IMR-90 (cell line): ENCODE measurements around the gene CALU. TPM values are rescaled to one million over a fixed set of nuclear protein-coding genes. Genes with fewer than 3 reads are reported as not detected.

Experiments used
- ATAC-seq: fragments of 200-7000 bp; cut with Tn5 transposase; 2 replicates; pipeline ENCODE4 v1.9.1; 2020; ENCODE audit warnings: low read depth, mild to moderate bottlenecking, moderate library complexity
- BruUV-seq: library from RNA; stranded (reverse); fragments of 400-500 nt; replicated peaks from 2 replicates; lab custom pipeline; 2021; lab: Mats Ljungman, UMichigan
- CTCF ChIA-PET: fragments of 300-600 bp; formaldehyde crosslinking; extraction: SDS; loops from one replicate; lab custom pipeline; 2021; ENCODE audit warnings: antibody characterized with exemption; lab: Yijun Ruan, JAX
- POLR2A ChIA-PET: fragments of 300-600 bp; sonication (Branson Sonifier 250); formaldehyde crosslinking; loops from one replicate; lab custom pipeline; 2022; ENCODE audit warnings: antibody characterized with exemption; ENCODE audit not compliant: unreplicated experiment; lab: Charles Lee
- DNase-seq: peaks from one replicate; pipeline ENCODE4 v3.0.0; 2013
- H2AFZ ChIP-seq: replicated peaks from 2 replicates; pipeline ENCODE3; 2013; ENCODE audit warnings: low read length, mild to moderate bottlenecking; ENCODE audit not compliant: poor library complexity
- H2AK5ac ChIP-seq: 2 replicates; pipeline ENCODE4 v1.6.1; 2013; ENCODE audit warnings: low read depth, low read length, inconsistent platforms
- H2AK9ac ChIP-seq: replicated peaks from 2 replicates; pipeline ENCODE3; 2013; ENCODE audit warnings: mild to moderate bottlenecking, low read depth, low read length, moderate library complexity; ENCODE audit not compliant: poor library complexity
- H2BK120ac ChIP-seq: 2 replicates; pipeline ENCODE4 v1.6.1; 2013; ENCODE audit warnings: low read depth, low read length, inconsistent platforms
- H2BK15ac ChIP-seq: 3 replicates; pipeline ENCODE4 v1.6.1; 2013; ENCODE audit warnings: low read depth, low read length, inconsistent platforms
- H2BK20ac ChIP-seq: 2 replicates; pipeline ENCODE4 v1.6.1; 2013; ENCODE audit warnings: low read depth, mild to moderate bottlenecking, inconsistent platforms, low read length, moderate library complexity
- H2BK5ac ChIP-seq: 2 replicates; pipeline ENCODE4 v1.6.1; 2013; ENCODE audit warnings: mild to moderate bottlenecking, low read depth, low read length, inconsistent platforms; ENCODE audit not compliant: poor library complexity, severe bottlenecking
- H3K14ac ChIP-seq: replicated peaks from 2 replicates; pipeline ENCODE4 v1.6.1; 2013; ENCODE audit warnings: low read depth, low read length, inconsistent platforms
- H3K18ac ChIP-seq: 2 replicates; pipeline ENCODE4 v1.6.1; 2013; ENCODE audit warnings: low read depth, low read length, control low read depth
- H3K23ac ChIP-seq: 2 replicates; pipeline ENCODE4 v1.6.1; 2013; ENCODE audit warnings: low read depth, low read length, inconsistent platforms
- H3K27ac ChIP-seq: 2 replicates; pipeline ENCODE4 v1.5.1; 2013; ENCODE audit warnings: mild to moderate bottlenecking, control low read depth, low read length; ENCODE audit not compliant: insufficient read depth
- H3K27me3 ChIP-seq: 2 replicates; pipeline ENCODE4 v1.6.1; 2013; ENCODE audit warnings: low read length; ENCODE audit not compliant: control insufficient read depth, insufficient read depth
- H3K36me3 ChIP-seq: 2 replicates; pipeline ENCODE4 v1.6.1; 2013; ENCODE audit warnings: low read length, mixed read lengths; ENCODE audit not compliant: control insufficient read depth, insufficient read depth
- H3K4ac ChIP-seq: 2 replicates; pipeline ENCODE4 v1.6.1; 2013; ENCODE audit warnings: low read depth, low read length, inconsistent platforms
- H3K4me1 ChIP-seq: 2 replicates; pipeline ENCODE4 v1.6.1; 2013; ENCODE audit warnings: low read length, mixed read lengths; ENCODE audit not compliant: control insufficient read depth, insufficient read depth
- H3K4me2 ChIP-seq: 2 replicates; pipeline ENCODE4 v1.6.1; 2013; ENCODE audit warnings: low read depth, mild to moderate bottlenecking, control low read depth, low read length, moderate library complexity
- H3K4me3 ChIP-seq: 2 replicates; pipeline ENCODE4 v1.5.1; 2013; ENCODE audit warnings: low read depth, mild to moderate bottlenecking, control low read depth, low read length, moderate library complexity; ENCODE audit not compliant: insufficient read depth
- H3K56ac ChIP-seq: 2 replicates; pipeline ENCODE4 v1.6.1; 2013; ENCODE audit warnings: low read length, inconsistent platforms; ENCODE audit not compliant: insufficient read depth; ENCODE audit errors: extremely low read depth
- H3K79me1 ChIP-seq, 2 experiments: 2 replicates each; pipeline ENCODE4 v1.6.1; 2013; ENCODE audit warnings: low read length in 2 of 2, inconsistent platforms in 1 of 2, low read depth in 1 of 2
- H3K9ac ChIP-seq: 2 replicates; pipeline ENCODE4 v1.6.1; 2013; ENCODE audit warnings: low read depth, low read length, control low read depth
- H3K9me1 ChIP-seq: 2 replicates; pipeline ENCODE4 v1.6.1; 2013; ENCODE audit warnings: low read length, inconsistent platforms; ENCODE audit not compliant: insufficient read depth
- H3K9me3 ChIP-seq: 2 replicates; pipeline ENCODE4 v1.6.1; 2013; ENCODE audit warnings: low read length; ENCODE audit not compliant: control insufficient read depth, insufficient read depth
- H4K20me1 ChIP-seq: 2 replicates; pipeline ENCODE4 v1.6.1; 2013; ENCODE audit warnings: low read length, inconsistent platforms; ENCODE audit not compliant: insufficient read depth
- H4K5ac ChIP-seq: 2 replicates; pipeline ENCODE4 v1.6.1; 2013; ENCODE audit warnings: mild to moderate bottlenecking, low read depth, low read length, control low read depth
- H4K8ac ChIP-seq, 2 experiments: 2 replicates each; pipeline ENCODE4 v1.6.1; 2013; ENCODE audit warnings: low read depth in 2 of 2, low read length in 2 of 2, control low read depth in 1 of 2, inconsistent platforms in 1 of 2
- H4K91ac ChIP-seq: 2 replicates; pipeline ENCODE4 v1.6.1; 2013; ENCODE audit warnings: low read depth, low read length, inconsistent platforms; ENCODE audit not compliant: insufficient read depth
- BHLHE40 ChIP-seq: fragments of 150-350 bp; IDR thresholded peaks from 2 replicates; pipeline ENCODE4 v1.6.1; 2016; ENCODE audit warnings: mild to moderate bottlenecking, low read depth, low read length
- CHD1 ChIP-seq: IDR thresholded peaks from 2 replicates; pipeline ENCODE4 v1.6.1; 2012; ENCODE audit warnings: low read depth, low read length, improper control_type of control experiment
- MAFK ChIP-seq: IDR thresholded peaks from 2 replicates; pipeline ENCODE4 v1.6.1; 2012; ENCODE audit warnings: low read depth, low read length, improper control_type of control experiment
- MAZ ChIP-seq: IDR thresholded peaks from 2 replicates; pipeline ENCODE4 v1.6.1; 2012; ENCODE audit warnings: low read depth, mild to moderate bottlenecking, low read length, improper control_type of control experiment, moderate library complexity, borderline replicate concordance
- MXI1 ChIP-seq: IDR thresholded peaks from 2 replicates; pipeline ENCODE4 v1.6.1; 2012; ENCODE audit warnings: low read depth, mild to moderate bottlenecking, low read length, moderate library complexity, borderline replicate concordance
- RAD21 ChIP-seq: IDR thresholded peaks from 2 replicates; pipeline ENCODE4 v1.6.1; 2012; ENCODE audit warnings: low read length, improper control_type of control experiment
- RFX5 ChIP-seq: IDR thresholded peaks from 2 replicates; pipeline ENCODE4 v1.8.0; 2012; ENCODE audit warnings: low read depth, mild to moderate bottlenecking, low read length, moderate library complexity
- SMC3 ChIP-seq: fragments of 150-350 bp; IDR thresholded peaks from 2 replicates; pipeline ENCODE4 v1.6.1; 2016; ENCODE audit warnings: low read depth, mild to moderate bottlenecking, antibody characterized with exemption, low read length, moderate library complexity
- USF2 ChIP-seq: fragments of 150-350 bp; IDR thresholded peaks from 2 replicates; pipeline ENCODE4 v1.6.1; 2017; ENCODE audit warnings: mild to moderate bottlenecking, antibody characterized with exemption, low read length, low read depth
- WGBS, 2 experiments: methylation state at CpG; one replicate each; pipeline versions ENCODE4 v1.1.5 to v1.1.7; 2013; ENCODE audit warnings: missing lambda C conversion rate in 2 of 2; ENCODE audit not compliant: insufficient read length in 1 of 2; ENCODE audit errors: extremely low coverage in 2 of 2; 5-methylcytosine and 5-hydroxymethylcytosine counted together
- dilution Hi-C: fragments of 300-500 bp; cut with HindIII; formaldehyde crosslinking; loops from one replicate; pipeline ENCODE4 v1.14.3; 2018; ENCODE audit warnings: low sequenced_read_pairs; ENCODE audit not compliant: unreplicated experiment
- in situ Hi-C: fragments of 300-500 bp; cut with MboI; formaldehyde crosslinking; loops from 3 replicates; pipeline ENCODE4 v1.14.3; 2019; ENCODE audit warnings: low sequenced_read_pairs, inconsistent platforms, mixed read lengths
- intact Hi-C: fragments of 100-400 bp; cut with micrococcal nuclease; formaldehyde crosslinking; loops from 2 replicates; pipeline ENCODE4 v1.10.0; 2022
- polyA plus RNA-seq, 3 experiments: library from polyadenylated mRNA; depleted of rRNA; stranded (reverse); fragments of >200 nt; gene quantifications; 2 replicates each; pipeline ENCODE4 v1.2.3, GENCODE V29; 2012; ENCODE audit warnings: low replicate concordance in 1 of 3
- total RNA-seq: library from RNA; depleted of rRNA; stranded (reverse); fragments of >200 nt; gene quantifications from 2 replicates; pipeline ENCODE4 v1.2.3, GENCODE V29; 2012

The CALU gene
- total and polyA plus RNA-seq, 2 of the 4 experiments (the other 2 are of a cell fraction), result 421 to 525 TPM

GRCh38 chr7:128701062-128701785 is 37.9 kb upstream of the CALU start:
- Histone ChIP-seq H2BK15ac (no peak overlapping the region), H3K4ac (no peak overlapping the region), H2BK20ac (no peak overlapping the region), H2AK5ac (no peak overlapping the region), H3K27me3 (peaks cover 15% of the 10 kb centered on the region), H4K5ac (no peak overlapping the region), H3K36me3 (no peaks in the 10 kb centered on the region), H2AFZ (no peak overlapping the region), H3K18ac (no peak overlapping the region), H3K23ac (no peak overlapping the region), H4K8ac (no peak overlapping the region), H4K91ac (no peak overlapping the region), H3K79me1 (no peaks in the 10 kb centered on the region), H3K9me1 (no peaks in the 10 kb centered on the region), H3K9me3 (no peaks in the 10 kb centered on the region), H2BK120ac (no peak overlapping the region), H2BK5ac (no peak overlapping the region), H3K27ac (no peak overlapping the region), H2AK9ac (no peak overlapping the region), H3K14ac (no peak overlapping the region), H3K4me1 (peaks cover 3% of the 10 kb centered on the region; the same call in 1 of the 2 replicates), H3K4me2 (no peak overlapping the region), H4K20me1 (no peaks in the 10 kb centered on the region), H3K9ac (no peak overlapping the region), H3K4me3 (no peak overlapping the region), H3K56ac (no peak overlapping the region)
- 92% methylated on average over 4 of the region's 6 CpGs; no CpG with 5 or more reads in 1 of the 2 experiments for WGBS, 2 experiments
- CTCF ChIA-PET, result no interaction called here
- POLR2A ChIA-PET, result no interaction called here
- ATAC-seq (no peak), DNase-seq (no peak)
- no TSS peak for BruUV-seq
- intact Hi-C loops (no loop called here), in situ Hi-C loops (no loop called here), dilution Hi-C loops (no loop called here)
- TF ChIP-seq RAD21 (no peak), RFX5 (no peak), CHD1 (no peak), MAFK (no peak), USF2 (no peak), BHLHE40 (no peak), MXI1 (no peak), SMC3 (no peak), MAZ (no peak)
